ENCODE measurements around the gene MLST8.

Gene MLST8

GRCh38 chr16:2209258-2210008 is 4.2 kb downstream of the MLST8 start:
- DNase-seq: no peak

GRCh38 chr16:2210009-2210332 is 4.7 kb downstream of the MLST8 start:
- DNase-seq: no peak

GRCh38 chr16:2210386-2211365 is 5.4 kb downstream of the MLST8 start, which contains the start of gene BRICD5:
Gene BRICD5, minus strand, starts transcription at chr16:2210863. Its CDS starts 30 bp downstream, at chr16:2210833.
- DNase-seq: no peak

GRCh38 chr16:2211923-2212347 is 6.7 kb downstream of the MLST8 start:
- DNase-seq: no peak

GRCh38 chr16:2212362-2213324 is 7.4 kb downstream of the MLST8 start:
- DNase-seq: no peak

DNA sequence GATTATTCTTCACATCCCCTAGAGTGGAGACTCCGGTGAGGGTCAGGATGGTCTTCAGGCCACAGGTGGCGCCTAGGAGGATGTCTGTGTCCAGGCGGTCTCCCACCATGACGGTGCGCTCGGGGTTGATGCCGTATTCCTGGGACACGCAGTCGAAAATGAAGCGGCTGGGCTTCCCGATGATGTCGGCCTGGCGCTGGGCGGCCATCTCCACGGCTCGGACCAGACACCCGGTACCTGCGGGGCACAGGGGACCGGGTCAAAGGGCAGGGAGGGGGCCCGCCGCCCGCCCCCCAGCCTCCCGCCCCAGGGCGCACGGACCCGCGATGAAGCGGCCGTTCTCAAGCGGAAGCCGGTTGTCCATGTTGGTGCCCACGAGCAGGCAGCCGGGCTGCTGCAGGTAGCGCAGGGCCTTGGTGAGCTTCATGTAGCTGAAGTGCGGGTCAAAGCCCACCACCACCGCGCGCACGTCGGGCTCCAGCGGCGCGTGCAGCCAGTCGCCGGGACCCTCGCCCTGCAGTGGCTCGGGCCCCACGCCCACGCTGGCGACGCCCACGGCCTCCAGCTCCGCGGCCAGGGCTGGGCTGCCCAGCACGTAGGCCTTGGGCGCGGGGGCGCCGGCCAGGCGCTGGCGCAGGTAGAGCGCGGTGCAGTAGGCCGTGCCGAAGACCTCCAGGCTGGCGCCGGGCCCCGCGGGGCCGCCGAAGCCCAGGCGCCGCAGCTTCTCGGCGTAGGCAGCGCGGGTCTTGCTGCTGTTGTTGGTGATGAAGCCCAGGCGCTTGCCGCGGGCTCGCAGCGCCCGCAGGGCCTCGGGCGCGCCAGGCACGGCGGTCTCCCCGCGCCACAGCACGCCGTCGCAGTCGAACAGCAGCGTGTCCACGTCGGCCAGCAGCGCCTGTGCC is 8.8 kb downstream of the MLST8 start:
- peak in 2 of 6 experiments; percentile 42 to 64 for DNase-seq

DNA sequence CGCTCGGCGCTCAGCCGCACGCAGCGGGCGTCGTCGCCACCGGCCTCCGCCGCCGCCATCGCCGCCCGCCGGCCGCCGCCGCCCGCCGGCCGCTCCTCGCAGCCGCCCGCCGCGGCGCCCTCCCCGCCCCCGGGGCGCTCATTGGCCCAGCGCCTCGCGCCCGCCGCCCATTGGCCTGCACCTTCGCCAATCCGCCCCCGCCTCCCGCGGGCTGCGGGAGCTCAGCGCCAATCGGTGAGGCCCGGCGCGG is 9.4 kb downstream of the MLST8 start, which contains the start of gene PGP:
Gene PGP, minus strand, starts transcription at position 122 of the 250 bp plus-strand sequence. Its CDS starts 63 bp downstream, at position 59.
- peak in 1 of 6 experiments; percentile 97 for DNase-seq

DNA sequence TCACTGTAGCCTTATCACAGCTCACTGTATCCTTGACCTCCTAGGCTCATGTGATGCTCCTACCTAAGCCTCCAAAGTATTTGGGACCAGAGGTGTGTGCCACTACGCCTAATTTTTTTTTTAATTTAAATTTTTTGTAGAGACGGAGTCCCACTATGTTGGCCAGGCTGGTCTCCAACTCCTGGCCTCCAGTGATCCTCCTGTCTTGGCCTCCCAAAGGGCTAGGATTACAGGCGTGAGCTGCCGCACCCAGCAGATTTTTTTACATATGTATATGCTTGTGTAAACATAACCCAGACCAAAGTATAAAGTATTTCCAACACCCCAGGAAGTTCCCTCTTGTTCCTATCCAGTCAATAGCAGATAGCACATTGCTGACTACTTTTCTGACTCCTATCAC is 11.1 kb downstream of the MLST8 start:
- no peak for DNase-seq

GRCh38 chr16:2223221-2223941 is 18.1 kb downstream of the MLST8 start, which contains the start of gene E4F1:
Gene E4F1, plus strand, starts transcription at chr16:2223591. Its CDS starts 23 bp downstream, at chr16:2223614.
- peak; percentile 95 to 98 (median 97) for DNase-seq

GRCh38 chr16:2223942-2224486 is 18.8 kb downstream of the MLST8 start:
- DNase-seq: peak in 1 of 6 experiments; percentile 55

- DNase-seq: no peak
Measured at GRCh38 chr16:2226245-2226793, 21.1 kb downstream of the MLST8 start.

DNA sequence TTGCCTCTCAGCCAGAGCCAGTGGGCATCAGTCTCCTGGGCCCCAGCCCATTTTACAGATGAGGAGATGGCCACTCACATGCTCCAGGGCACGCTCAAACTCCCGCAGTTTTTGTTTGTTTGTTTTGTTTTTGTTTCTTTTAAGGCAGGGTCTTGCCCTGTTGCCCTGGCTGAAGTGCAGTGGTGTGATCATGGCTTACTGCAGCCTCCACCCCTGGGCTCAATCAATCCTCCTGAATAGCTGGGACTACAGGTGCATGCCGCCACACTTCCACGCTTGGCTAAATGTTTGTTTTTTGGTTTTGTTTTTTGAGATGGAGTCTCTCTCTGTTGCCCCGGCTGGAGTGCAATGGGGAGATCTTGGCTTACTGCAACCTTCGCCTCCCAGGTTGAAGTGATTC is 21.7 kb downstream of the MLST8 start:
- DNase-seq: no peak

- no peak for DNase-seq
Measured at GRCh38 chr16:2228161-2228824, 23.0 kb downstream of the MLST8 start.

DNA sequence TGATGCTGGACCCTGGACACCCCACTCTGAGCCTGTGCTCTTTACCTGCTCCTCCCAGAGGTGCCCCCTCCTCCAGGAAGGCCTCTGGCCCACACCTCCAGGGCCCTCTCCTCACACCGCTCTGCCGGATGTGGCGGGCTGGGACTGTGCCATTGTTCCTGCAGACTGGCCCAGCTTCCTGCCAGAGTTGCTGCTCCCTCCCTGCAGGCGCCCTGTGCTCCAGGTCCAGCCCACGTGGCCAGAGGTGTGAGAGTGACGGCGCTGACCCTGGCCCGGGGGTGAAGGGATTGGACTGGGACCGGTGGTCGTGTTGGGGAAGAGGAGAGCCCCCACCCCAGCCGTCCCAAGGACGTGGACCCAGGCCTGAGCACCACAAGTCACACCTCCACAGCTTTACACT is 23.8 kb downstream of the MLST8 start:
- DNase-seq: no peak

- no peak for DNase-seq
Measured at GRCh38 chr16:2229632-2230250, 24.5 kb downstream of the MLST8 start.

DNA sequence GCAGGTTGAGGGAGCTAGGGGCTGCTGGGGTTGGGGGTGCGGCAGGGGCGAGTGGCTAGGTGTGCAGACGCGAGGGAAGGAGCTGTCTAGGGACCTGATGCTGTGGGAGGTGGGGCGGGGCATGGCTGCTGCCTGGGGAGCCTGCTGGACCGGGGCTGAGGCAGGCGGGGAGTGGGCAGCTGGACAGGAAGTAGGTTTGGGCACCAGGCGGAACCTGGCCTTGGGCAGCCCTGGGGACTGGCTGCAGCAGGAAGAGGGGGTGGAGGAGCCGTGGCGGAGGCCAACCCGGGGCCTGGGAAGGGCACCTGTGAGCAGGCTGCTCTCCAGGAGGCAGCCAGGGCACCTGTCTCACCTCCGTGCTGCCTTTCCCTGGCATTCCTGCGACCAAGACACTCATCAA is 25.1 kb downstream of the MLST8 start:
- no peak for DNase-seq

DNA sequence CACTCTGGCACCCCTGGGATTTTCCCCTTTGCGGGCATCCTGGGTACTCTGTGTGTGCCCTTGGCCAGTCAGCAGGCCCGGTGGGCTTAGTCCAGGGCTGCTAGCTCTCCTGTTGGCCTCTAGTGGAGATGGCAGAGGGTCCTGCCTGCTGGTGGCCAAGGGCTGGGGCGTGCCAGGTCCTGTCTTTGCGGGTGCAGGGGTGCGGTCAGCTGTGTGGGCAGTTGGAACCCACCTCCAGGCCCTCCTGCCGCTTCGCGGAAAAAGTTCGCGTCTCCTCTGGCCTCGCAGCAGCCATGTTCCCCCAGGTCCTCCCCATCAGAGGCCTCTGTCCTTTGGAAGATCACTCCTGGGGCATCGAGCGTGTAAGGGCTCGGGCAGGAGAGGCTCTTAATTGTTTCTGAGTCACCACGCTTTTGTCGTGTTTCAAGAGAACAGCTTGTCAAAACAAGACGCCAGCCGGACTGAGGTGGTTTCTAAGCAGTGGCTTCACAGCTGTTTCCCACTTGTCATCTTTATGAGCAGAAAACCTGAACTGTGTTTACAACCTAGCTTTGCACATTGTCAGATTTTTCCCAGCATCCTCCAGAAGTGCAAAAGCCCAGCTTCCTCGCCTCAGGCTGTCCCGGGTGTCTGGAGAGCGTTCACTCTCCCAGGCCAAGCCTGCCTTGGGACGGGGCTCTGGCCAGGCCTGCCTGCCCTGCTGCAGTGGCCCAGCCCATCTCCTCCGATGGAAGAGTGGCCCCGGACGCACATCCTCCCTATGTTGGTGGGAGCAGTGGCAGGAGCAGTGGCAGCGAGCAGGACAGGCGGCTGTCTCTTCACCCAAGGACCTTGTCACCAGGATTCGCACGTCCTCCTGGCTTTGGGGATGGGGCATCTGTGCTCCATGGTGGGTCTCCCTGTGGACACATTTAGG is 26.0 kb downstream of the MLST8 start:
- no peak for DNase-seq
